Prostate gland (tissue), 2 donors: ENCODE measurements around the gene GBP5.

Experiments used
- CTCF ChIP-seq, 4 experiments: fragments of 200-600 bp in 2 of 4; fragments of 450-650 bp in 2 of 4; sonication (generic) in 2 of 4; IDR thresholded peaks; 1 replicate in 3 of 4; 2 replicates in 1 of 4; pipeline ENCODE4 v1.5.1; 2016 to 2019; ENCODE audit warnings: antibody characterized with exemption in 4 of 4, mild to moderate bottlenecking in 2 of 4, moderate library complexity in 2 of 4
- POLR2AphosphoS5 ChIP-seq: sonication (generic); formaldehyde crosslinking; IDR thresholded peaks from one replicate; pipeline ENCODE4 v1.6.1; 2017; ENCODE audit warnings: antibody characterized with exemption

GRCh38 chr1:89280766-89281165 is 8.1 kb upstream of the GBP5 start:
- TF ChIP-seq CTCF (IDR thresholded peaks at IDR 0.05): no peak
- no peak for TF ChIP-seq POLR2AphosphoS5
